Measurements from ENCODE around the gene SGSM1.
"Not testable (repeated sequence)": the region's sequence is repeated elsewhere in the genome, so short reads cannot be mapped to it uniquely, and the experiment has no call there.

SGSM1 gene

GRCh38 chr22:24809331-24809730 is 3.3 kb downstream of the SGSM1 start:
- DNase-seq (ENCODE audit: low read depth), result no peak

DNA sequence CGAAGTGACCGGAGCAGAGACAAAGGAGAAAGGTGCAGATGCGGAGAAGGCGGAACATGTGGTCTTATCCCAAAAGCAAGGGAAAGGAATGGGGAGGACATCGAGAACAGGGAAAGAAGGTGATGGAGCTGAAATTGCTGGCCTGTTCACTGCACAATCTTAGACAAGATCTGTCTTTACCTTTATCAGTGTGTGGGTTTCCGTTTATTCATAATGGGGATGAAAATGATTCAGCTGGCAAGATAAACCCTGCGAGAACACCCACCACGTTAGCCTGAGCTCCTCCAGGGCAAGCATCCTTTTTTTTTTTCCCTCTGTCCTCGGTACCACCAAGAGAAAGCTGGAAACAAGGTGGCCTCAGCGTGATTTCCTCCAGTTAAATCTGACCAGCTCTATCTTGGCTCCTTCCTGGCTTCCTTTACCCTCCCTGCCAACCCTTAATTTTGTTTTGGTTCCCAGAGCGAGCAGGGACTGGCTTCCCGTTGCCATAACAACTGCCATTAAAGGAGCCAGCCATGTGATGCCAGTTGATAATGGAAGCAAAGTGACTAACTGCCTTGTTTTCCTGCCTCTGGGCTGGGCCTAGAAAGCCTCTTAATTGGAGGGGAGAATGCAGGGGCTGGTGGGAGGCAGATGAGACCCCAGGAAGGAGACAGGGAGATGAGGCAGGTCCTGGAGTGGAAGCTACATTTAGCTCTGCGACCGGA is 4.2 kb downstream of the SGSM1 start:
- DNase-seq (ENCODE audit: low read depth), result peak; percentile 29

DNA sequence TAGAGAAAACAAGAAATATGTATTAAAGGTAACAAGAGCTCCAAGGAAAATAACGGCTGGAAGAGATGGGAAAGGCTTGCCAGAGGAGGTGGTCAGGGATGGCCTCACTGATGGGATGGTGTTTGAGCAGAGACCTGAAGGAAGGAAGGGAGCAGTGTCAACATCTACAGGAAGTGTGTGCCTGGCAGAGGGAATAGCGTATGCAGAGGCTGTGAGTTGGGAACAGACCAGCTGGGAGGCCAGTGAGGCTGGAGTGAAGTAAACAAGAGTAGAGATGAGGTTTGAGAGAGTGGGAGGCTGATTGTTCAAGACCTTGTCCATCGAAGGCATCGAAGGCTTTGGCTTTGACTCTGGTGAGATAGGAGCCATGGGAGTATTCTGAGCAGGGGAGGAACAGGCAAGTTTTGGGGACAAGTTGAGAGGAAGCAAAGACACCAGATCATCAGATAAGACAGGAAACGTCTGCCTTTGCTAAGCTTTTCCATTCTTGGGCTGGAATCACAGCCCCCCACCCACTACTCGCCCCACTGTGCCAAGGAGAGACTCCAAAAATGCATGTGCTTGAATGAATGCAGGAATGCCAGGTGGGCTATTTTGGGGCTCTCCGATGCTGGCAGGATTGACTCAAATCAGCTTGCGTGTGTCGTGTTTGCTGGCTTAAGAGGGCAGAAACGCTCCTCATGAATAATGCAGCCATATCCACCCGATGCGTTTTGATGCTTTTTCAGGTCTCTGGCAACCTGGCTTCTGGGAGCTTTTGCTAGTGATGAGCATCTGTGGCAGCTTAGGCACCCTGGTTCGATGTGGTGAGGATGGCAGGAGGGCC is 7.2 kb downstream of the SGSM1 start:
- DNase-seq (ENCODE audit: low read depth), result no peak

DNA sequence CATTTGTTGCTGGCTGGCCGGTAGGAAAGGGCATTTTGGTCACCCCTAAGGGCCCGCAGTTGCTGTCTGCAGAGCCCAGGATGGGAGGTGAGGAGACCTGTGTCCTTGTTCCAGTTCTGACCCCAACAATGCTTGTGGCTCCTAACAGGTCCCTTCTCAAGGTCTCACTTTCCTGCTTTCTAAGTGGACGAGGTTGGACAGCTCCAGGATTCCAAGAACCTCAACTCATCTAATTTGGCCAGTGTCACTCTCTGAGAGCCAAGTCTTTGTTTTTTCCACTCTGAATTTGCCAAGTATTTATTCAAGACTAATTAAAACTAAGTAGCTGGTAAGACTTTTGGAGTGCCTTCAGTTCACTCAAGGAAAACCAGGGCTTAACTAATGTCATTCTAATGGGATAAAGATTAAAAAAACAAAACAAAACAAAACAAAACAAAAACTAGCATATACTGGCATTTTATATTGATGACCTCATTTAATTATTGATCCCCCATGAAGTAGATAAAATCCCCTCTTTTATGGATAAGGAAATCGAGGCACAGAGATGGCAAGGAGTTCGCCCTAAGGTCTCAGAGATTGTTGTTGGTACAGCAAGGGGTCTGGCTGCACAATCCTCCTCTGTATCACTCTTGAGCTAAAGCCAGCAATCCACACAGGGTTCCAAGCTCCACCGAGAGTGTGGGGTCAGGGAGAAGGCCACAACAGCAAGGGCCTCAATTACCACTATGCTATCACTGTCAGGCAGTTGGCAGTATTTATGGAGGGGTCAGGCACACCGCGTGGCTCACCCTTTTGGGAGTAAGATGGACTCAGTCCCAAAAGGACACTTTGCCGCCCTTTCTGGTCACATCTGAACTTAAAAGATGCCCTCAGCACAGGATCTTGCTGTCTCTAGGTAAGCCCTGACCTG is 8.1 kb downstream of the SGSM1 start:
- DNase-seq (ENCODE audit: low read depth), result no peak

DNA sequence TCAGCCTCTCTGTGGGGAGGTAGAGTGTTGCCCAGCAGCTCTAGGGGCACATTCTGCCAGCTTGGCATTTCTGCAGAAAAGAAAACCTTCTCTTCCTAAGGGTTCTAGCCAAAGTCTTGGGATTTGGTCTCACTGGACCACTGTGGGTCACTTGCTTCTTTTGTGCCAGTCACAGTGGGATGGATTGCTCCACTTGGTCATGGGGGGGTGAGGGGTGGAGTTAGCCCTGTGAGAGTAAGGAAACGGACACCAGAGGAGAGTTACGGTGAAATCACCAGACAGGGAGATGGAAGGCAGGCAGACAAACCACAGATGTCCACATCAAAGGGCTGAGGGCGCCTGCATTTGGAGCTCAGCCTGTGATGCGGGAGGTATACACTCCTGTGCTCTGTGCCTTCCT is 10.8 kb downstream of the SGSM1 start:
- DNase-seq (ENCODE audit: low read depth), result no peak

DNA sequence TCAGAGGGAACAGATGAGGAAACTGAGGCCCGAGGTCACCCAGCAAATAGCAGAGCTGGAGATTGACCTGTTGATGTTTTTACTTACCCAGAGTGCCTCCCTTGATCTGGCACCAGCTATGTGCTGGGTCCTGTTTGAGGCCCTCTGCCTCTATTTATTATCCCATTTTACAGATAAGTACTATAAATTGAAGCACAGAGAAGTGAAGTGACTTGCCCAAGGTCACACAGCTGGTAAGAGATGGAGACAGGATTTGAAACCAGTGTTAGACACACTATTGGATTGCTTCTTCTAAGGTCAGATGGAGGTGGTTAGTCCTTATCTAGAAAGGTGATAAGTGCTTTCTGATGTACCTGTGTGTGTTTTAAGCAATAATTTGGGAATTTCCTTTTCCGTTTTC is 13.5 kb downstream of the SGSM1 start:
- DNase-seq (ENCODE audit: low read depth), result no peak

DNA sequence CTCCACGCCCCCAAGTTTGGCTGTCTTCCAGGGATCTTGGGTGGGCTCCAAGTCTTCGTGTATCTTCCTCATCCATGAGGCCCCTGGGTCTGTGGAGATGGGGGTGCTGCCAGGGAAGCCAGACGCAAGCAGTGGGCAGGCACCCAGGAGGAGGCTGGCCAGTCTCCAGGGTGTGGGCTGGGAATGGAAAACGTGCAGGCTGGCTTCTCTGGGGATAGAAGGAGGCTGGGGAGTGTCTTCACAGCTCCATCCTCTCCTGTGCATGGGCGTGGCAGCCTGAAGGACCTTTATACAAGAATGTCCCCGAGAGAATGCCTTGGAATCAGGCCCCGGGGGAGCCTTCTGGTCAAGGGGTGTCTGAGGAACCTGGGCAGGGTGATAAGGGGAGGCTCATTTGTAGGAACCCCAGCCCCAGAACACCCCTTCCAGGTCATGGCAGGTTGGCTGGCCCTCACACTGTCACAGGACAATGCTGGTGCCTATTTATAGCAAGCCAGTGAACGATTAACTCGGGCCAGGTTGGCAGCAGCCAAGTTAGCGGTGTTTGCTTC is 14.0 kb downstream of the SGSM1 start:
- no peak for DNase-seq (ENCODE audit: low read depth)

GRCh38 chr22:24822471-24822870 is 16.5 kb downstream of the SGSM1 start:
- no peak for DNase-seq (ENCODE audit: low read depth)

DNA sequence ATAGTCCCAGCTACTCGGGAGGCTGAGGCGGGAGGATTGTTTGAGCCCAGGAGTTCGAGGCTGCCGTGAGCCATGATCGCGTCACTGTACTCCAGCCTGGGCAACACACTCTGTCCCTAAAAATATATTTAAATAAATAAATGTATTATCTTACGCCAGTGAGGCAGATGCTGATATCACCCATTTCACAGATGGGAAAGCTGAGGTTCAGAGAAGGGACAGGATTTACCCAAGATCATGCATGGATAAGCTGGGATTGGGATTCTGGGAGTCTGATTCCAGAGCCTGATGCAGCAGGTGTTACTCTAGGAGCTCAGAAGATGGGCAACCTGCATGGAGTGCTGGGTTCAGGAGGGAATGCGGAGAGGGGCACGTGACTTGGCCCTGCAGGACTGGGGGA is 17.8 kb downstream of the SGSM1 start:
- DNase-seq (ENCODE audit: low read depth), result no peak

DNA sequence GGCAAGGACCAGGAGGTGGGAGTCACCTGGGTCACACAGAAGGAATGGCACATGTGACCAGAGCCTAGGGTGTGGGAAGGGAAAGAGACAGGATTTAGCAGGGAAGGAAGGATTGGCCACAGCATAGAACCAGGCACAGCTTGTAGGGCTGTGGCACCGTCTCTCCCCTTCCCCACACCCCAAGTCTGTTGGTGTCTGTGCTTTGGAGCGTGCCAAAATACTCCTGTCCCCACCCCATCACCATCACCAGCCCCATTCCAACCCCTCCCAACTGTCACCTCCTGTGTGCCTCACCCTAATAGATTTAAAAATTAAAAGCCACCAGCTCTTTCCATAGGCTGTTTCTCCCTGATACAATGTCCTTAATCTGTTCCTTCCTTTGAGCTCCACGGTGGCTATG is 18.2 kb downstream of the SGSM1 start:
- no peak for DNase-seq (ENCODE audit: low read depth)

DNA sequence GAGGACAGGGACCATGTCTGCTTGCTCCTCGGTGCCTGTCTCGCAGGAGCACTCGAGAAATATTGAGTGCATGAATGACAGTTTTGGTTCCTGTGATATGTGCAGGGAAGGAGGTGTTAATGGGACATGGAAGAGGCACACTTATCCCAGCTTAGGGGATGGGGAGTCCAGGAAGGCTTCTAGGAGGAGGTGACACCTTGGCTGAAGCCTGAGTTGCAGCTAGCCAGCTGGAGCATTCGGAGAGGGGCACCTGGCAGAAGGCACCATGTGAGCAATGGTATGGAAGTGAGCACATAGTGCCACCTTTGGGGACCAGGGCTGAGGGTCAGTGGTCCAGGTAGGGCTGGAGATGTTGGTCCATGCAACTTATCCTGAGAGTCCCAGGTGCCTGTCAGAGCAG is 18.9 kb downstream of the SGSM1 start:
- no peak for DNase-seq (ENCODE audit: low read depth)

DNA sequence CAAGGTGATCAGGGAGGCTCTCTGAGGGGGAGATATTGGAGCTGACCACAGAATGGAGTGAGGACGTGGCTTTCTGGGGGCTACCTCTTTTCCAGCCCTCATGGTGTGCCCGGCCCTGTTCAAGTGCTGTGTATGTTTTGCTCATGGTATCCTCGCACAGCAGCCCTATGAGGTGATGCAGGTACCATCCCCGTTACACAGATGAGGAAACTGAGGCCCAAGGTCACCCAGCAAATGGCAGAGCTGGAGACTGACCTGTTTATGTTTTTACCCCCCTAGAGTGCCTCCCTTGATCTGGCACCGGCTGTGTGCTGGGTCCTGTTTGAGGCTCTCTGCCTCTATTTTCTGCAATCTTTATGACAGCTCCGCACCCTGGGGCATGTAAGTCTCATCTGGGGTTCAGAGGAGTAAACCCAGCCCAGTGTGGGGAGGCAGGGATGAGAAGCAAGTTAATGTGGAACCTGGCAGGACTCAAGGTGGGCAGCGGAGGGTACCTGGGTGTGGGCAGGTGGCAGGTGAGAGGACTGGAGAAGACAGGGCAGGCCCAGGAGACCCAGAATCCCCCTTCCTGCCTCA is 20.8 kb downstream of the SGSM1 start:
- no peak for DNase-seq (ENCODE audit: low read depth)

DNA sequence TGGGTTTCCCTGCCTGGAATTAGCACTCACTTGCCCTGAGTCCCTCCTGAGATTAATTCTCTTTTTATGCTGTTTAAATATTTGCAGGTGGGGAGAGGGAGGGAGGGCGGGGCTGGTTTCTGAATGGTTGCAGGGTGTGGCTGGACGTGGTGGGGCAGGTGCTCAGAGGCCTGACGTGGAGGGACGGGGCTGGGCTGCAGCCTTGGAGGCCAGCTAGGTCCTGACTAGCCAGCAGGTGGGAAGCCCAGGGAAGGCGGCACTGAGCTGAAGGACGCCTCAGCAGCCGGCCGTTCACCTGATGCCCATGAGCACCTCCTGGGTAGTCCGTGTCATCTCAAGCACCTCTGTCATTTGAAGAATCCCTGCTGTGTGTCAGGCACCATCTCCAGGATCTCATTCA is 21.3 kb downstream of the SGSM1 start:
- DNase-seq (ENCODE audit: low read depth), result no peak

DNA sequence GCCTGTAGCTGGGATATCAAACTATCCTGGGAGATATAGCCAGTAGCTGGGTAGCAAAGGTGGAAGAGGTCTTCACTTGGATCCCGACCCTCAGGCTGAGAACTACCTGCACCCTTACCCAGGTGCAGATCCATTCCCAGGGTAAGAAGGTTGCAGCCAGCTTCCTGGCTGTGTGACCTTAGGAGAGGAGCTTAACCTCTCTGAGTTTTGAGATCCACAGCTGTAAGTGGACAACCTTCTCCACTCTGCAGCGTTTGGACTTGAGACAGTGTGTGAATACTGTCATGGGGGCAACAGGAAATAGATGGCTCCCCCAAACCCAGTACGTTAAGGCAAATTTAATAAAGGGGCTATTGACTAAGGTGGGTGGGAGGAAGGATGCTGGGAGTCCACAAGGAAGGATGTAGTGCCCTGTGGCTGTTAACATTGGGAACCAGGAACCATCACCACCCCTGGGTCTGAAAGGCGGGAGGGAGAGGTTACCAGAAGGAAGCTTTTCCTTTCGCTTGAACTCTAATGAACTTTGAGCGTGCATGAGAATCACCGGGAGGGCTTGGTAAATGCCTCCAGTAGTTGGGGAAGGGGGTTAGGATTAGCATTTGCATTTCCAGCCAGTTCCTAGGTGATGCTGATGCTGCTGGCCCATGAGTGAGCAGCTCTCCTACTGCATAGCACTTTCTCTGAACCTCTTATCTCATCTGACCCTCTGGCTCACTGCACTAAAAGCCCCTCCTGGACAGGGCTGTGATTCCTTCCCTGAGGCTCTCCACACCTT is 24.4 kb downstream of the SGSM1 start:
- DNase-seq (ENCODE audit: low read depth), result no peak

- DNase-seq (ENCODE audit: low read depth), result no peak
Observed at GRCh38 chr22:24831687-24832086, 25.7 kb downstream of the SGSM1 start.

- no peak for DNase-seq (ENCODE audit: low read depth)
Observed at GRCh38 chr22:24833881-24834495, 28.0 kb downstream of the SGSM1 start.

DNA sequence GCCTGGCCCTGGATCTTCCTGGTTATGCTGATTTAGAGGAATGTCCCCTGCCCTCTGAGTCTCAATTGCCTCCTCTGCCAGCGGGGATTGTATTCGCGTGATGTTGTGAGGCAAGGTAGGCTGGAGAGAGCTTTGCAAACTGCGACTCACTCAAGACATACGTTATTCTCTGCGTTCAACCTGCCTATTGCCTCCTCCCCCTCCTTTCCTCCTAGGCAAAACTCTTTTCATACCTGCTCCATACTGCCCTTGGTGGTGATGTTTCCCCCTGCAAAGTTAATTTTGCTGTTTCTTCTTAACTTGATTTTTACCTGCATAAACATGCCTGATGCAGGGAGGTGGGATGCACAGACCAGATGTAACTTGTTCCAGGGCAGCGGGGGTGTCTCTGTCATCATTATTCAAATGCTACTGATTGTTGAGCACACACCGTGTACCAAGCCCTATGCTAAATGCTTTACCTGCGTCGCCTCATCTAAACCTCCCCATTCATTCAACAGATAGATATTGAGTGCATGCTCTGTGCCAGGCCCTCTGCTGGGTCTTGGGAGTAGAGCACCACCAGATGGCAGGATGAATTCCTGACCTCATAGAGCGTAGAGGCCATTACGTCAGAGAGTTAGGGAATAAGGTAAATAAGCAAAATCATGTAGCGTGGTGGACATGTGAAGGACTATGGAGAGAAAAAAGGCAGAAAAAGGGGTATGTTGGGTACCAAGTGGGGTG is 29.0 kb downstream of the SGSM1 start:
- no peak for DNase-seq (ENCODE audit: low read depth)

- DNase-seq (ENCODE audit: low read depth), result no peak
Observed at GRCh38 chr22:24836282-24836681, 30.3 kb downstream of the SGSM1 start.

- not testable (repeated sequence) for DNase-seq (ENCODE audit: low read depth)
Observed at GRCh38 chr22:24837517-24837916, 31.5 kb downstream of the SGSM1 start.

GRCh38 chr22:24841261-24841660 is 35.2 kb downstream of the SGSM1 start:
- no peak for DNase-seq (ENCODE audit: low read depth)
